GOT3 (cell line): ENCODE results near the gene ADGRD2.

Experiments
- DNase-seq: peaks from one replicate; lab custom pipeline; 2025; ENCODE audit warnings: mixed read lengths; lab: John Stamatoyannopoulos, UW

Gene ADGRD2

DNA sequence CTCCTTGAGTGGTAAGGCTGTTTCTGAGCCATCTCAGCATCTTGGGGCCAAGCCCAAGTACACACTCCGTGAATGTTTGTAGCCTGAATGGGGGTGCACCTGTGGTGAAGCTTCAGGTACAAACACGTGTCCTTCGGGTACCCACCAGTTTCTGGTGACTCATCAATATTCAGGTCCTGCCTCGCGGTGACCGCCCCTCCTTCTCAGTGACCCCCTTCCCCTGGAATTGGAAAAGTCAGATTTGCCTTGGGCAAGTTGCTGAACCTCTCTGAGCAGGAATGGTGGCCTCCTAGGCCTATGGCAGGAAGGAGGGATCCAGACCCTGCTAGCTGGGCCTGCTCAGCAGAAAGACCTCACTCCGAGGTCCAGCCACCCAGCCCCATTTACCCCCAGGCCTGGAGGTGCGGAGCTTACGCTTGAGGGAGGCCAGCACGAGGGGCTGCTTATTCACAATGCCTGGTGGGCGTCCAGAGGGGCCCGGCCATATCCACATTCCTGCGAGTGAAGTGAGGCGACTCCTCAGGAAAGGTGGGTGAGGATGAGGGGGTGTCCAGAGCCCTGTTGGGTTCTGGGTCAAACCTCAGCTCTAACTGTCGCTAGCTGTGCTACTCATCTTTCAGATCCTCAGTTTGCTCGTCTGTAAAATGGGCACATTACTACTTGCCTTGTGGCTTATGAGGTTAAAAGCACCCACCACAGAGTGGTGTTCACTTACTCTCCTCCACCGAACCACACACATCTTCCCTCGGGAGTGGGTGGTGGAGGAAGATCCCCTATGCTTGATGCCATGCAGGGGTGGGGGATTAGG, 7.0 kb downstream of the ADGRD2 start:
- no peak for DNase-seq

DNA sequence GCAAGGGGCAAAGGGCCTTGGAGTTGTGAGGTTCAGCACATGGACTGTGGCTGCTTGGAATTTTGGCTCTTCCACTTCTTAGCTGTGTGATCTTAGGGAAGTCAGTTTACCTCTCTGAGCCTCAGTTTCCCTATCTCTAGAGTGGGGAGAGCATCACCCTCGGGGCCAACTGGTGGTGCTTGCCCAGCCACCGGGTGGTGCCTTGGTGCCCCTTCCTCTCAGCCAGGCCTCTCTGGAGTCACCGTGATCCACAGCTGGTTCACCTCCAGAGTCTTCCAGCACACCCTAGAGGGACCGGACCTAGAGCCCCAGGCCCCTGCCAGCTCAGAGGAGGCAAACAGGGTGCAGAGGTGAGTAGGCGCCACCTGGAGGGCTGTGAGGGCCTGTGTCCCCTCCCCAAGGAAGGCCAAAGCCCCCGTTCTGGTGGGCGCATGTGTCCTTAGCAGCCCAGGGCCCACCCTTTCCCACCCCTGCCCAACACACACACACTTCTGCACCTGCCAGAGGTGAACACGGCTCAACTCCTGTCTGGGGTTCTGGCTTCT, 7.7 kb downstream of the ADGRD2 start:
- no peak for DNase-seq

DNA sequence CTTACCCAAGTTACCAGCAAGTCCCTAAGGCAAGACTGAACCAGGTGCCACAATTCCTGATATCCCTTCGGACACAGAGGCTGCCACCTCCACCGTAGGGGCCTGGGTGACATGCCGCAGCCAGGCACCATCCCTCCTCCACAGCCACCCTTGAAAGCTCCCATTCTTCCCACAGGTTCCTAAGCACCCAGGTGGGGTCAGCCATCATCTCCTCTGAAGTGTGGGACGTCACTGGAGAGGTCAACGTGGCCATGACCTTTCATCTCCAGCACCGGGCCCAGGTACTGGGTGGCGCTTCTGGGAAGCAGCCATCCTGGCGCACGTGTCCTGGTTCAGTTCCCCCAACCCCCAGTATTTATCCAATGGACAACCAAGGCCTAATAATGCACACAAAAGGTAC, 8.2 kb downstream of the ADGRD2 start:
- no peak for DNase-seq

DNA sequence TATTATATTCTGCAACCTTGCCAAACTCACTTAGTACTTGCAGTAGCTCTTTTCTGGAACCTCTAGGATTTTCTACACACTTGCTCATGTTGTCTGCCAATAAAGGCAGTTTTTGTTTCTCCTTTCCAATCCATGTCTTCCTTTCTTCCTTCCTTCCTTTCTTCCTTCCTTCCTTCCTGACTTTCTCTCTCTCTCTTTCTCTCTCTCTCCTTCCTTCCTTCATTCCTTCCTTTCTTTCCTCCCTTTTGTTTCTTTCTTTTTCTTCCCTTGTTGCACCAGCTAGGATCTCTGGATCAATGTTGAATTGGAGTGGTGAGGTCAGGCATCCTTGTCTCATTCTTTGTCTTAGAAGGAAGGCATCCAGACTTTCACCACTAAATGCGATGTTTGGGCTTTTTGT, 12.5 kb downstream of the ADGRD2 start:
- DNase-seq = no peak

DNA sequence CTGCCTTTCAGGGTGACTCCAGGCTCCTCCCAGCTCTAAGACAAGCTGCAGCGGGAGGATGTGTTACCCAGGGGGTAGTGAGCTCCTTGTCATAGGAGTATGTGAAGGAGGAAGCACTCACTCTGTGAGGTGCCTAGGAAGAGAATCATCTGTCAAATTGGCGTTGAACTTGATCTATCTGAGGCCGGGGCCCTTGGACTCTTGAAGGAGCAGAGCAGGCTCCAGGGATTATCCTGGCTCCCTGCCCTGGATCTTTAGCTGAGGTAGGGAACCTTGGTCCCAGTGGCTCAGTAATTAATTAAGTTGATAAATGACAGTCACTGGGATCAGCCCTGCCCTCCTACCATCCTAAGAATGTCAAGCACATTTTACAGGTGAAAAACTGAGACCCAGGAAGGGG, 15.5 kb downstream of the ADGRD2 start:
- no peak for DNase-seq

DNA sequence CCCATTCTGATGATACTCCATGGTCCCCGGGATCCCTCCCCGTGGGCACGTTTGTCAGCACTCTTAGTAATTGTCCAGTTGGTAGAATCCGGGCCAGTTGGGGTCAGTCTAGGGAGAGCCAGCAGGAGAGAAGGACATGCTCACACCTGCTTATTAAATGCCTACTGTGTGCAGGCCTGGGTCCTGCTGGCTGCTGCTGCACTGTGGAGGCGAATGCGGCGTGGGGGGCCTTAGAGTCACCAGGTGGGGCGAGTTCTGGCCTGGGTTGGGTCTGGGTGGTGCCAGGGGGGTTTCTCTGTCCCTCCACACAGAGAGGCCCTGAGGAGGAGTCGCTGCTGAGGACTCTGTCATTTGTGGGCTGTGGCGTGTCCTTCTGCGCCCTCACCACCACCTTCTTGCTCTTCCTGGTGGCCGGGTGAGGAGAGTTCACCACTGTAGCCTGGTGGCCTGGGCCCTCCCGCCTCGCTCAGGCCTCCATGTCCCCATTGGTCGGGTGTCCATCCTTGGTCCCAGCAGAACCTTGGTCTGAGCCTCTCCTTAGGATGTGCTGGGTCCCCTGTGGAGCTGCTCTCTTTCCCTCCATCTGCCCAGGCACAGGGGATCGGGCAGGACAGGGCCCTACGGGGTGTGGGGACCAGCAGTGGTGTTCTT, 17.3 kb downstream of the ADGRD2 start:
- no peak for DNase-seq

DNA sequence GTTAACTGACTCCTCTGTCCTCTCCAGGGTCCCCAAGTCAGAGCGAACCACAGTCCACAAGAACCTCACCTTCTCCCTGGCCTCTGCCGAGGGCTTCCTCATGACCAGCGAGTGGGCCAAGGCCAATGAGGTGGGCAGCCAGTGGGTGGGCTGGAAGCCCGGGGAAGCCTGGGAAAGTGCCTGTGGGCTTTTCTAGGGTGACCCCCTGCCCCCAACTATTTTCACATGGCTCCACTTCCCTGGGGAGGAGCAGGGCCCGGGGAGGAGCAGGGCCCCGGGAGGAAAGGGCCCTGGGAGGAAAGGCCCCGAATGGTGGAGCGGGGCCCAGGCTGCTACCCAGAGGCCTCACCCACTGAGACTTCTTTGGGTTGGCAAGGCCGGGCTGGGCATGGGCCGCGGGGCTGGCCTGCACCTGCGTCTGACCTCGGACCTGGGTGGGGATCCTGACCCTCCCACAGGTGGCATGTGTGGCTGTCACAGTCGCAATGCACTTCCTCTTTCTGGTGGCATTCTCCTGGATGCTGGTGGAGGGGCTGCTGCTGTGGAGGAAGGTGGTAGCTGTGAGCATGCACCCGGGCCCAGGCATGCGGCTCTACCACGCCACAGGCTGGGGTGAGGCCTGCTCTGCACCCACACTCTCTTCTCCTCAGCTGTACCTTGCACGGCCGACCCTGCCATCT, 17.9 kb downstream of the ADGRD2 start:
- no peak for DNase-seq

DNA sequence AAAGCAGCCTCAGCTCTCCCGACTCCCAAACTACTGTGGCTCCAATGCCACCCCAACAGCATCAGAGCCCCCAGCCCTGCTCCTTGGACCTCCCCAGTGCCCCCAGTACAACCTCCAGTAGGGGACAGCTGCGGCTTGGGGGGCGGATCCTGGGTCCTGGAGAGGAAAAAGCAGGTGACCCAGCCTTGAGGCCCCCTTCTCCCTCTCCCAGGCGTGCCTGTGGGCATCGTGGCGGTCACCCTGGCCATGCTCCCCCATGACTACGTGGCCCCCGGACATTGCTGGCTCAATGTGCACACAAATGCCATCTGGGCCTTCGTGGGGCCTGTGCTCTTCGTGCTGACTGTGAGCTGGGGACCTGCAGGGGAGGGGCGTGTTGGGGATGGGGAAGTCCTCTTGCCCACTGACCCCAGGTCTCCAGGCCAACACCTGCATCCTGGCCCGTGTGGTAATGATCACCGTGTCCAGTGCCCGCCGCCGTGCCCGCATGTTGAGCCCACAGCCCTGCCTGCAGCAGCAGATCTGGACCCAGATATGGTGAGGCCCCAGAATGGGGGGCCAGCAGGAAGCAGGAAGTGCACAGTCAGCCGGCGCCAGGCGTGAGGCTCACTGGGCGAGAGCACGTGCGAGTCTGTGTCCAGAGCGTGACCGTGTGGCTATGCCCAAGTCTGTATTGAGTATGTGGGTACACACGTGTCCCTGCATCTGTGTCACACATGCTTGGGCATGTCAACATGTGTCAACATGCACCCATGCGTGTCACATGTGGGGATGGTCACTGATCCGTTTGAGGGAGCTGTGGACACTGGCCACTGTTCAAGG, 19.0 kb downstream of the ADGRD2 start:
- no peak for DNase-seq

DNA sequence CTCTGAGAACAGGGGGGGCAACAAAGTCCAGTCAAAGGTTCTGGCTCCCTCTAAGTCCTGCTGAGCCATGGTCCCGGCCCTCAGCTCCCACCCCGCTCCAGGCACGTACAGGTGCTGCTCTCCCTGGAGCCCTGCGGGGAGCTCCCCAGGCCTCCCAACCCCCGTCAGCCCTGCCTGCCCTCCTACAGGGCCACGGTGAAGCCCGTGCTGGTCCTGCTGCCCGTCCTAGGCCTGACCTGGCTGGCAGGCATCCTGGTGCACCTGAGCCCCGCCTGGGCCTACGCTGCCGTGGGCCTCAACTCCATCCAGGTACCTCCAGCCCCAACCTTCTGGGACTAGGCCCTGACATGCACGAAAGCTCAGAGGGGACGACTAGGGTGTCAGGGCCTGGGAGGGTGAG, 20.1 kb downstream of the ADGRD2 start:
- no peak for DNase-seq

DNA sequence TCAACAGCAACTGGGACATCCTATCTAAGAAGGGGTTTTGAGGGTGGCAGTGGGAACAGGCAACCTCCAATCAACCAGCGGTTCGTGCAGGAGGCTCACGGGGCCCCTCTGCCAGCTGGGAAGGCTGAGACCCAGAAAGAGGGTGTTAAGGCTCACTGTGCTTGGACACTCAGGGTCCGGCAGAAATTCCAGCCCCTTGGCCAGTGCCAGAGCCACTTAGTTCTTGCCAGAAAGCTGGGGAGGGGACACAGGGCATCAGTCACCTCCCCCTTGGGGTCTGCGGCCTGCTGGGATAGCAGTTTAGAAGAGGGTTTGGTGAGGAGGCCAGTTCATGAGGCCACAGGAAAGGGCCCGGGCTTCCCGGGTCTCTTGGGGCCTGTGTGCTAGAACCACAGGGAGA, 20.5 kb downstream of the ADGRD2 start:
- DNase-seq = no peak

DNA sequence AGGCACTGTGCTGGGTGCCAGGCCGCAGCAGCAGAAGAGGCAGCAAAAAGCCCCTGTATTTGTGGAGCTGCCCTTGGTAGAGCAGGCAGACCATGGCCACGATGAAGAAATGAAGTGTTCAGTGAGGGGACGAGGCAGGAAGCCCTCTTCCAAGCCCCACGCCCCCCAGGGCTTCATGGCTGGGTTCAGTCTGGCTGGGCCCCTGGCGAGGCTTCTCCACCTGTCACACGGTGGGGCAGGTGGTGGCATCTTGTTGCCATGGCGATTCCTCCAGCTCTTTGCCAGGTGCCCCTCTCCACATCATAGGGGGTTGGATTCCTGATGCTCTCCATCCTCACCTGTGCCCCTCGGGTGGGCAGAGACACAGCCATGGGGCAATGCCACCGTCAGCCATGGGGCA, 21.5 kb downstream of the ADGRD2 start:
- no peak for DNase-seq

DNA sequence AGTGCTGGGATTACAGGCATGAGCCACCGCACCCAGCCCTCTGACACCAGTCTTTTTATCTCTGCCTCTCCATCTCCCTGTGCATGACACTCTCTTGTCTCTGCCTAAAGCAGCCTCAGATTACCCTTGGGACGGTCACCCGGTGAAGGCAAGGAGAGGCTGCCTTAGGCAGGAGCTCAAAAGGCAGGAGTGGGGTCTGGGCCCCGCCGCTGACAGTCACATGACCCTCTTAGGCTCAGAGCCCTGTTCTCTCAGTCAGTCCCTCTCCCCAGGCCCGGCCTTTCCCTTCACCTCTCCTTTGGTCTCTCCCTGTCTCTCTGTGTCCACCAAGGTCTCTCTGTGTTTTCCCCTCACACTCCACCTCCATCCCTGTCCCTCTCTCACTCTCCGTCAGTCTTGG, 22.5 kb downstream of the ADGRD2 start:
- DNase-seq = no peak

DNA sequence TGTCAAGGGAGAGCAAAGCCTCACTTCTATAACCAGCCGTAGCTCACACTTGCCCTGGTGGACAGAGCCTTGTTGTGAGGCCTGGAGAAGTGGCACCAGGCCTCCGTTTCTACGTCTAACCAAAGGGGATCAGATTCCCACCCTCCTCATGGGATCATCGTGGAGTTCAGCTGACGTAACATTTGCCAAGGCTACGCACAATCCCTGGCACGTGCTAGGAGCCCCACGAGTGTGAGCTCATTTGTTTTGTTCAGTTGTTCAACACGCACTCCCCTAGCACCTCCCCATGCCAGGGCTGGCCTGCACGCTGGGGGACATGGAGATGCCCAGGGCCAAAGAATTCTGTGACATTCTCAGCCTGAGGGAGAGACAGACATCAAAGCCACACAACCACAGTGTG, 23.1 kb downstream of the ADGRD2 start:
- DNase-seq = no peak

DNA sequence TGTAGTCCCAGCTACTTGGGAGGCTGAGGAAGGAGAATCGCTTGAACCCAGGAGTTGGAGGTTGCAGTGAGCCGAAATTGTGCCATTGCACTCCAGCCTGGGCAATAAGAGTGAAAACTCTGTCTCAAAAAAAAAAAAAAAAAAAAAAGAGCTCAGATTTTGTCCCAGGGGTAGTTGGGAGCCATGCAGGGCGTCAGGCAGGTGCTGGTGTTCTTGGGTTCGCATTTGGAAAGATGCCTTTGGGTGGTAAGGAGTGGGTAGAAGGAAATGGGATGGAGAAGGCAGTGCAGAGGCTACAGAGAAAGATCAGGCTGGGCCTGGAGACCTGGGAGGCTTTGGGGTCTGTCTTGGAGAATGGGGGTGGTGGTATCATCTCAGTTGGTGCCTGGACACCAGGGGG, 23.9 kb downstream of the ADGRD2 start:
- no peak for DNase-seq

DNA sequence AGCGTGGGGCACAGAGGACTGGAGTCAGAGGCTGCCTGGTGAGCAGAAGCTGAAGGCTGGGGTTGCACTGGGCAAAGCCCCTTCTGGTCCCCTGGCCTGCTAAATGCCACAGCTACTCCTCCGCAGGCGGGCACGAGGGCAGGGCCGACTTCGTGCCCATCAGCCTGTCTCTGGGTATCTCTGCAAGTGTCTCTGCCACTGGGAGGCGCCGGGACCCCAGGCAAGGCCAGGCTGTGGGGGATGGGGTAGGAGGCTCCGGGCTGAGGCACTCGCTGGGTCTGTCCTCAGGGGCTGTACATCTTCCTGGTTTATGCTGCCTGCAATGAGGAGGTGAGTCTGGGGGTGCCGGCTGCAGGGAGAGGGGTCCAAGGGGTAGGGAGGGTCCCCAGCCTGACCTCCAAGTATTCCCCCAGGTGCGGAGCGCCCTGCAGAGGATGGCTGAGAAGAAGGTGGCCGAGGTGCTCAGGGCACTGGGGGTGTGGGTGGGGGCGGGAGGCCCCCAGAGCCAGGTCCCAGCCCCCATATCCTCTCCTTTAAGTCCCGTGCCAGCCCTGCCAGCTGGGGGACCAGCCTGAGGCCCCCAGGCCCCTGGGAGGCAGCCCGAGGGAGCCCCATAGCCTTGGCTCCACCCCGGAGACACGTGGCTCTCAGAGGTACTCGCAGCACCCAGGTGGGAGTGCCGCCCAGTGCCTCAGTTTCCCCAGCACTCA, 25.1 kb downstream of the ADGRD2 start:
- no peak for DNase-seq

DNA sequence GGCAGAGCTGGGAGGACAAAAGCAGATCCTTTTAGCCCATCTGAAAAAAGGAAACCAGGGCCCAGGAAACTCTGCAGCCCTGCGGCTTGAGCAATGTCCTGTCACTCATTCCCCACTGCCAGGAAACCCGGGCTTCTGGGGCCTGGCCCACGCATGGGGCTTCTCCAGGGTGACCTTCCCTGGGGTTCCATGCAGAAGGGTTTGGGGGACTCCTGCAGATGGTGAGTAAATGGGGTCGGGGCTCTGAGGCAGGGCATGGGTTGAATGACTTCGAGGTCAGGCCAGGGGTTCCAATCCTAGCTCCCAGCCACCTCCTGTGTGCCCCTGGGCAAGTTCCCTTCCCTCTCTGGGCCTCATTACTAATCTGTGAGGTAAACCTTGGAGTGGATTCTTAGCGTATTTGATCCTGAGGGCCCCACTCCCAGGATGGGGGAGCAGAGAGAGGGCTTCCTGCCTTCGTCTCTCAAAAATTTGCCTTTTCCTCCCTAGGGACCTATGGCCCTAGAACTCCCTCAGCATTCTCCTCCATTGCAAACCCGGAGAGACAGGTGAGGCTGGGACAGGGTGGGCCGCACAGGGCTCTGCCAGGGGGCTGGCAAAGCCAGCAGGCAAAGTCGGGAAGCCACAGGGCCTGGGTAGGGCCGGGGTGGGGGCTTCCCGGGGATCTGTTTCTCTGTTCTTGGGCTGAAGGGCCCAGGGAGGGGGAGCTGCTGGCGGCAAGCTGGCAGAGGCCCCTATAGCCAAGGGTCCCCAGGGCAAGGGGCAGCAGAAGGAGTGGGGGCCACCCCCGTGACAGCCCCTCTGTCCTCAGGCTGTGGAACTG, 25.8 kb downstream of the ADGRD2 start:
- DNase-seq = no peak

DNA sequence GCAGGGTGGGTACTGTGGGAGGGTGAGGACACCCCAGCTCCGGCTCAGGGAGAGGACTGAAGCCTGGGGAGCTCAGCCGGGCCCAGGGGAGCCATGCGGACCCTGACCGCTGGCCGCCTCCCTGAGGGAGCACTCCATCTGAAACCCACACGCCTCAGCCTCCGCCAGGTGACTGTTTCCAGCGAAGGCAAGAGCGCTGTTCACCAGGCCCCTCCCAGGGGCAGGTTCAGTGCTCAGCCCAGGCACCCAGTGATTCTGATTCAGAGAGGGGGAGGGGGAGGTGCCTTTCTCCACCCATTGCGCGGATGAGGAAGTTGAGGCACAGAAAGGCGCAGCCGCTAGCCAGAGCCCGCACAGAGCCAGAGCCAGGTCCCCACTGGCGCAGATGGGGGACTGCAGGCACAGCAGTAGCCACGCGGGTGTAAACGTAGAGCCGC, 27.0 kb downstream of the ADGRD2 start:
- no peak for DNase-seq

DNA sequence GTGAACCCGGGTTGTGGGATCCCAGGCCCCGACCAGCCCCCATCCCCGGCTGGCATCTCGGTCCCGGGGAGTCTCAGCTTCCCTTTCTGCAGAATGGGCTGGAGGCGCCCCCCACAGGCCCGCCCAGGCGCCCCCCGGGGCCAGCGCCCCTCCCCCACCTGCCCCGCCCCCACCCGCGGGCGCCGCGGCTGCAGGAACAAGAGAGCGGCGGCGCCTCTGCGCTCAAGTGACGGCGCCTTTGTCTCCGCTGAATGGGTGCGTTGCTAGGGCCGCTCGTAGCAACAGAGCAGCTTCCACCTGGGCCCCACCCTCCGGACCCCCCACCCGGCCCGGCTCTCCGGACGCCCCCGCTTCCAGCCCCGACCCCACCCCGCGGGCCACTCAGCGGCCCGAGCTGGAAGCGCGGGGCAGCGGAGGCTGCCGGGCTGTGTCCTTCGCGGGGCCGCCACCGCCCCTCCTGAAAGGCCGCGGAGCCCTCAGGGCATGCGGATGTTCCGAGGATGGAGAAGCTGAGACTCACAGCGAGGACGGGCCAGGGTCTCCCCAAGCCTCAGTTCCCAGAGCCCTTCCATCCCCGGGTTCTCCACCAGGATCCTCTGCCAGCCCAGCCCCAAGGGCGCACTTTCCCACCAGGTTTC, 27.5 kb downstream of the ADGRD2 start:
- no peak for DNase-seq

DNA sequence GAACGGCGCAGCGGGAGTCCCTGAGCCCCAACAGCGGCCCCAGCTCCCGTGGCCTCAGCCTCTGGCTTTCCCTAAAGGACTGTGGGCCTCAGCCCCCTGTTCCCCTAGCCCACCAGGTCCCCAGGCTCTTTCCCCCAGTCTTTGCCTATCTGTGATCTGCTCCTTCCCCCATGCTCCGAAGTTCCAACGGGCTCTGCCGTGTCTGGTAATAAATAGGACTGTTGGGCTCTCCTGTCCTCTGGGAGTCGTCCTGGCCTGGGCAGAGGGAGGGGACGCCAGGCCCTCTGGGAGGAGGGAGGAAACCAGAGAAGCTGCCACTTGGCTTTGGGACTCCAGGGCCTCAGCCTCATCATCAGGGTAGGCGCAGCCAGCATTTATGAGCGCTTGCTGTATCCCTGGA, 28.1 kb downstream of the ADGRD2 start:
- no peak for DNase-seq

DNA sequence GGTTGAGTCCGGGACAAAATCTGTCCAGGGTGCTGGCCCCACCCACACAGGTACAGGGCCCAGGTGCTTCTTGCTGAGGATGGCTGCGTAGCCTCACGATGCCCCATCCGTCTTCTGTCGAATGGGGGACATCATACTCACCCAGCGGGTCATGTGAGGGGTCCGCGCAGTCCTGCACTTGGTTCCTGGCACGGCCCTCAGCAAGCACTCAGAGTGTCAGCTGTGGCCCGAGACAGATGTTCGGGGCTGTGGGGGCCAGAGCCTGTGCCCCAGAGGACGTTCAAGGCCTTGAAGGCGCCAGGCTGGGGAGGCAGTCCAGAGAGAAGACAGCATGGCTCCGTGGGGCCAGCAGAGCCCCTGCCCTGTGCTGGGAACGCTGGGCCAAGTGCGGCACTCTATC, 29.1 kb downstream of the ADGRD2 start:
- no peak for DNase-seq
